HG02852 (cell line): Measurements from ENCODE around the gene AGAP6.
"Not testable (repeated sequence)": the region's sequence is repeated elsewhere in the genome, so short reads cannot be mapped to it uniquely, and the experiment has no call there.

Experiments
- ATAC-seq: cut with Tn5 transposase; IDR thresholded peaks from one replicate; pipeline ENCODE4 v1.9.1; 2021; ENCODE audit warnings: mild to moderate bottlenecking, moderate library complexity; ENCODE audit not compliant: unreplicated experiment

Gene AGAP6

GRCh38 chr10:50024716-50025383, 36.6 kb downstream of the AGAP6 start:
- not testable (repeated sequence) for ATAC-seq

- no peak for ATAC-seq
Observed at GRCh38 chr10:50025627-50026026, 37.4 kb downstream of the AGAP6 start.

- no peak for ATAC-seq
Observed at GRCh38 chr10:50027195-50027594, 39.0 kb downstream of the AGAP6 start.

- no peak for ATAC-seq
Observed at GRCh38 chr10:50033481-50033880, 45.3 kb downstream of the AGAP6 start.

GRCh38 chr10:50035337-50035736, 47.1 kb downstream of the AGAP6 start:
- not testable (repeated sequence) for ATAC-seq

GRCh38 chr10:50044941-50045664, 56.9 kb downstream of the AGAP6 start:
- no peak for ATAC-seq

- ATAC-seq: not testable (repeated sequence)
Observed at GRCh38 chr10:50046457-50046856, 58.3 kb downstream of the AGAP6 start.

GRCh38 chr10:50047594-50047993, 59.4 kb downstream of the AGAP6 start:
- ATAC-seq: not testable (repeated sequence)

- peak; percentile 80 for ATAC-seq
Observed at GRCh38 chr10:50051995-50052660, 63.9 kb downstream of the AGAP6 start.

GRCh38 chr10:50052778-50053376, 64.7 kb downstream of the AGAP6 start:
- ATAC-seq: not testable (repeated sequence)

GRCh38 chr10:50055494-50056292, 67.5 kb downstream of the AGAP6 start:
- not testable (repeated sequence) for ATAC-seq

GRCh38 chr10:50056654-50057053, 68.4 kb downstream of the AGAP6 start:
- ATAC-seq: not testable (repeated sequence)

GRCh38 chr10:50058727-50059126, 70.5 kb downstream of the AGAP6 start:
- not testable (repeated sequence) for ATAC-seq

GRCh38 chr10:50059946-50060345, 71.7 kb downstream of the AGAP6 start:
- not testable (repeated sequence) for ATAC-seq
